Activated CD8-positive, alpha-beta memory T cell treated with anti-CD3 and anti-CD28 coated beads for 1 hour (primary cell): ENCODE measurements around the gene CD1B.
"Not testable (repeated sequence)": the region's sequence is repeated elsewhere in the genome, so short reads cannot be mapped to it uniquely, and the experiment has no call there.

Source experiments
- DNase-seq, 2 donors: peaks; one replicate each; pipeline ENCODE4 v3.0.0-alpha.2; 2020; ENCODE audit warnings: low read depth in 1 of 2; ENCODE audit errors: extremely low read depth in 1 of 2

CD1B gene

DNA sequence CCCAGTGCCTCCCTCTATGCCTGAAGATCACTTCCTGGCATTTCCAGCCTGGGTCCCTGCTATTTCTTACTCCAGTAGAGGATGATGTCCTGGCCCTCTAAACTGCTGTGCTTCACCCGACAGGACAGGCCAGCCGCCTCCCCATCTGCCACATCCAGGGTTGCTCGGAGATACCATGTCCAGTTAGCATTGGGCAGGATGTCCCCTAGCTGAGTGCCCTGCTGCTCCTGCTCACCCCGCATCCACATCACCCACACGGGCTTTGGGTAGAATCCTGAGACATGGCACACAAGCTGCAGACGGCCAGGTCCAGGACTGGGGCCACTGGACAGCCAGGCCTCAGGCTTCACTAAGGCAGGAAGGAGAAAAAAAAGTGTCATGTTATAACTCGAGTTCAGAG, 2.0 kb downstream of the CD1B start:
- DNase-seq: no peak

DNA sequence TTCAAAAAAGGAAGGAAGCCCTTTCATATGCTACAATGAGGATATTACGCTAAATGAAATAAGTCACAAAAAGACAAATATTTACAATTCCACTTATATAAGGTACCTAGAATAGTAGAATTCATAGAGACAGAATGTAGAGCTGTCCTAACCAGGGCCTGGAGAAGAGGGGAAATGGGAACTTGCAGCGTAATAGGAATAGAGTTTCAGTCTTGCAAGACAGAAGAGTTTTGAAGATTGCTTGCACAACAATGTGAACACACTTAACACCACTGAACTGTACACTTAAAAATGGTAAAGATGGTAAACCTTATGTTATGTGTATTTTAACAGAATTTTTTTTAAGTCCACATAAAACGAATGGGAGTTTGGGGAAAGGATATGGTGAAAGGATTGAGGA, 2.9 kb downstream of the CD1B start:
- DNase-seq: no peak

DNA sequence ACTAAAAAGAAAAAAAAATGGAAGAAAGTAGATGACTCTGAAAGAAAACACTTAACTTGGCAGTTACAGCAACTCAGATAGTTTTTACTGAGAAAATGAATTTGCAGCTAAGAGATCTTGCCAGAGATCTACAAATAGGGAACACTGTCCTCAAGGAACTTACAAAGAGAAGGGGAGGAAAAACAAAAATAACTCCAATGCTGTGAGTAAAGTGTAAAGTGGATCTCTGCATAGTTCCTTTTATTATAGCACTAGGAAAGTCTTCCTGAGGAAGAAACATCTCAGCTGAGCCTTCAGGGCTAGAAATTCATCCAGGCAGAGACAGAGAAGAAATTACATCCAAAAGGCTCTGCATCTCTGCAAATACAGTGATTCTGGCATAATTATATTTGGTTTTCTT, 3.9 kb downstream of the CD1B start:
- DNase-seq: no peak

DNA sequence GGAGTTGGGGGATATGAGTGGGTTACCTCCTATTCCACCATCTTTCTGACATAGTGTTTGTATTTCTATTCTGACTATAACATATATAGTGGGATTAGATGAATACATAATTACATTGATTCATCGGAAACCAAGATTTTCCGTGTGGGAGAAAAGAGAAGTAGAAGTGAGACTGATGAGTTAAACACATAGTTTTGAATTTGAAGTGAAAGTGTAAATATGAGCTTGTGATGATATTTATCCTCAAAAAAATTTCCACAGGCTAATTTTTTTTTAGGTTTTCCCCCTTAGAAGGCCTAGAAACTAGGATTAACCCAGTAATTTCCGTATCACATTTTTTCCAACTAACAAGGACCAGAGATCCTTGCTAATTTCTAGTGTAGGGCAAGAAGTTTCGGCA, 6.9 kb downstream of the CD1B start:
- DNase-seq: no peak

DNA sequence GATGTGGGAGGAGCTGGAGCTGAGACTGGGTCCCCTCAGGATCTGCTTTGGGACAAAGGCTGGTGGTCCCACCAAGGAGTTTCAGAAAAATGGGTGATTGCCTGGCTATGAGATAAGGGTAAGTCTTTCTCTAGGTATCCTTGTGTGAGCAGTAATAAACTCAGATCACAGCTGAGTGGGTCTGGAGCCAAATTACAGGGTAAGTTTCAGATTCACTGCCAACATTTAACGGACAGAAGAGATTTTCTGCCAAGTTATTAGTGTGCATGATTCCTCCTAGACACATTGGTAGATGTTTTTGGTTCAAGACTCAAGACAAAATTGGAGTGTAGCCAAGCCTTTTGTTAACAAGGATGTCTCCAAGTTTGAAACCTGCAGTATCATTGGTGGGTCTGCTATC, 7.5 kb downstream of the CD1B start:
- no peak for DNase-seq

DNA sequence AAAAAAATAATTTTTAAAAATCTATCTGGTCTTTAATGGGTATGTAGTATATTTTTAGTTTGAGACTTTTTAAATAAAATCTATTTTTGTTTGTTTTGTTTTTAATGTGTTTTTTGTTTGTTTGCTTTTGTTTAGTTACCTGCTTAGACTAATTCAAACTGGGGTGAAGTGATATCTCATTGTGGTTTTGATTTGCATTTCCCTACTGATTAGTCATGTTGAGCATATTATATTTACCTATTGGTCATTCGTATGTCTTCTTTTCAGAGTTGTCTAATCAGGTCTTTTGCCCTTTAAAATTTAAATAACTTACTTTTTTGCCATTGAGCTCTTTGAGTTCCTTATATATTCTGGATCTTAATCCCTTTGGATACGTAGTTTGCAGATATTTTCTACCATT, 20.3 kb downstream of the CD1B start:
- no peak for DNase-seq

DNA sequence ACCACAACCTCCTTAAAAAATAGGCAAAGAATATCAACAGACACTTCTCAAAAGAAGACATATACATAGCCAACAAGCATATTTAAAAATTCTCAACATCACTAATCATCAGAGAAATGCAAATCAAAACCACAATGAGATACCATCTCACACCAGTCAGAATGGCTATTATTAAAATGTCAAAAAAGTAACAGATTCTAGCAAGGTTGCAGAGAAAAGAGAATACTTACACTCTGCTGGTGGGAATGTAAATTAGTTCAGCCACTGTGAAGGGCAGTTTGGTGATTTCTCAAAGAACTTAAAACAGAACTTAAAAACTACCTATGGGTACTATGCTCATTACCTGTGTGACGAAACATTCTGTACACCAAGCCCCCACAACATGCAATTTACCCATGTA, 20.7 kb downstream of the CD1B start:
- no peak for DNase-seq

DNA sequence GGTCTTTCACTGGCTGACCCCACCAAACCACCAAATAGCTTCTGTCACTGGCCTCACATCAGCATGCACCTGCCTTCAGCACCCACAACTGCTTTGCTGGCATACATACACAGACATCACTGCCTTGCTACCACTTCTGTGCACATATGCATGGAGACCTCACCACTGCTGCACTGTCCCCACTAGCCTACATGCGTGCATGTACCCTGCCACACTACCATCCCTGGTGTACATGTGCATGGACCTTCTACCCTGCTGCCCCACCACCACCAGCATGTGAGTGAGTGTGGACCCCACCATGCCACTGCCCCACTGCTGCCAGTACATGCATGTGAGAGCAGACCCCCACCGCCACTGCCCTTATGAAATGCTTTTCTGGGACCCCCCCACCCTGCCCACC, 35.5 kb downstream of the CD1B start:
- no peak for DNase-seq

DNA sequence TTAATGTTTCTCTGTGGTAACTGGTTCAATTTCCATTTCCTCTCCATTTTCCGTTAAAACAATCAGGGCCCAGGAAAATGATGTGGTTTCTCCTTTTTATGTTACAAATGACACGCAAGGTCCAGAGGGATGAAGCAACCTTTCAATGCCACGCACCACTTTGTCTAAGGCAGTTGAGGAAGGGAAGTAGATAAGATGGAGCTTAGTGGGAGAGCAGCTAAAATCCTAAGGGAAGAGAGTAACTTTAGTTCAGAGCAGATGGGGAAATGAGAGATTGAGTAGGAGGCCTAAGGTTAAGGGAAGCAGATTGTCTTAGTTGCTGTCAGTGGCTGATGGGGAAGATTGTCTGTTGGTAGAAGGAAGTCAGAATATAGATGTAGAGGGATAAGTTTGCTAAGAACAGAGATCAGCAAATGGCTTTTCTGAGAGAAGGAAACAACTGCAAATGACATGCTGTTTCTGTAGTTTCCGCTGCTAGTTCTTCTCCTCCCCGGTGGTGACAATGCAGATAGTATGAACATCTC, 40.9 kb downstream of the CD1B start:
- no peak for DNase-seq

DNA sequence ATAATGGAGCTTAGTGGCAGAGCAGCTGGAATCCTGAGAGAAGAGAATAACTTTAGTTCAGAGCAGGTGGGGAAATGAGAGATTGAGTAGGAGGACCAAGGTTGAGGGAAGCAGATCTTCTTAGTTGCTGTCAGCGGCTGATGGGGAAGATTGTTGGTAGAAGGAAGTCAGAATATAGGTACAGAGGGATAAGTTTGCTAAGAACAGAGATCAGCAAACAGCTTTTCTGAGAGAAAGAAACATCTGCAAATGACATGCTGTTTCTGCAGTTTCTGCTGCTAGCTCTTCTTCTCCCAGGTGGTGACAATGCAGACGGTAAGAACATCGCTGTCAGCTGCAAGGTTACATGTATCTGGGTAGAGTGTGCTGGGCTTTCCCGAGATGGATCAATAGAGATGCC, 41.5 kb downstream of the CD1B start, which contains the start of gene CD1C:
Gene CD1C, plus strand, starts transcription at position 113 of the 400 bp plus-strand sequence. Its CDS starts 142 bp downstream, at position 255.
- no peak for DNase-seq

DNA sequence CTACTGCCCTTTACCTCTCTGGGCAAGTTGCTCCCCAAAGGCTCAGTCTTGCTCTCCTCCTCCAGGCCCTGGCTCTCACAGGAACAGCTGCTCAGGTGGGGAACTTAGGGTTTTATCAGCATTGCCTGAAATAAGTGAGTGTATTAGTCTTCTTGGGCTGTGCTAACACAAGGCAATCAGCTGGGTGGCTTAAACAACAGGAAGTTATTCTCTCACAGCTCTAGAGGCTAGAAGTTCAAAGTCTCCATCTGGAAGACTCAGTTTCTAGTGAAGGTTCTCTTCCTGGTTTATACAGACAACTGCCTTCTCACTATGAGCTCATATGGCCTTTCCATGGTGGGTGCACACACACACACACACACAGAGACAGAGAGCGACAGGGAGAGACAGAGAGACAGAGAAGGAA, 44.4 kb downstream of the CD1B start:
- no peak for DNase-seq

DNA sequence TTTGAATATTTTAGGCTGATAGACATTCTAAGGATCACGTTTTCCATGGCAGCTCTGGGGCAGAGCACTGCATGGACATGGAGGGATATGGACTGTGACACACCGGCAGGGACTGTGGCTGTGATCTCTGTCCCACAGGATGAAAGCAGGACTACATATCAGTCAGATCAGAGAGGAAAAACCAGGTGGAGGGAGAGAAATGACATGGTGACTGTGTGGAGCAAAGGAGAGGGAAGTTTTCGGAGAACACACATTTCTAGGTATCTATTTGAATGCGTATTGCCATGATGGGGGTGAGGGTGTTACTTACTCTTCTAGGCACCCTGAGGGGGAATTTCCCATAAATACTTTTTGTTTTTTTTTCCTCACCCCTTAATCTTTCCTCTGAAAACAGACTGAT, 44.8 kb downstream of the CD1B start:
- DNase-seq: no peak

DNA sequence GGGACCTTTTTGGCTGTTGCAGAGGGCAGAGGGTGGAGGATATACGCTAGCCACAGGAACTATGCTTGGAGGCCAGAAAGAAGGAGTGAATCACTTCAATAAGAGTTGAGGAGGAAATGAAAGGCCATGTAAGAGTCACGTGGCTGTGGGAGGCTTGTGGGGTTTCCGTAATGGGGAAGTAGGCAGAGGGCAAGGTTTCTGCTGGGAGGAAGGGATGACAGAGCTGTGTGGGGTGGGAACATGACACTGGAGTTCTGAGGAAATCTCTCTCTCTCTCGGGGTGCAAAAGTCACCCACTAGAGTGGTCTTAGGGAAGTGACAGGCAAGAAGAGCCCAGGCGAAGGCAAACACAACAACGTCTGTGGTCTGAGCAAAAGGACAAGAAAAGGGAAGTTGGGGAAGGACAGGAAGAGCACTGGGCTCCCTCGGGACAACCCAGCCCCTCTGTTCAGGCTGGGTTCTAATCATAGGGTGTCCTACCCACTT, 45.5 kb downstream of the CD1B start:
- no peak for DNase-seq

DNA sequence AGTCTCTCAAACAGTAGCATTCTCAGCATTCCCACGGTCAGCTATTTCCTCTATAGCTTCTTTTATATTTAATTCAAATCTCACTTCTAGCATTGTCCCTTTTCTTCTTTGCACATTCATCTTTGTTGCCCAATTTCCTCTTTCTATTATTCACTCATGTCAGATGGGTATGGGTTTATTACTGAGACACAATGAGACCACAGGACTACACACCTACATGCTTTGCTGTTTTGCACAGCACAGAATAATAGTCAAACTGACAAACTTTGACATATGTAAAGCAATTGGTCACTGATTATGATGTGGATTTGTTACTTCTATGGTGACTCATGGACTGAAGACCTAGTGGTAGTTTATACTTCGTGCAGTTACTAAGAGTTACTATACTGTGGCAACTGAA, 47.4 kb downstream of the CD1B start:
- DNase-seq: no peak

DNA sequence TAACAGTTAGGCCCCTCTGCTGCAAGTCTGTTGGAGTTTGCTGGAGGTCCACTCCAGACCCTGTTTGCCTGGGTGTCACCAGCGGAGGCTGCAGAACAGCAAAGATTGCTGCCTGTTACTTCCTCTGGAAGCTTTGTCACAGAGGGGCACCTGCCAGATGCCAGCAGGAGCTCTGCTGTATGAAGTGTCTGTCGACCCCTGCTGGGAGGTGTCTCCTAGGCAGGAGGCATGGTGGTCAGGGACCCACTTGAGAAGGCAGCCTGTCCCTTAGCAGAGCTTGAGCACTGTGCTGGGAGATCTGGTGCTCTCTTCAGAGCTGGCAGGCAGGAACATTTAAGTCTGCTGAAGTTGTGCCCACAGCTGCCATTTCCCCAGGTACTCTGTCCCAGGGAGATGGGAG, 48.9 kb downstream of the CD1B start:
- DNase-seq: not testable (repeated sequence)
